SU-DHL-6 (cell line): ENCODE measurements around the gene BTBD9.

Source experiments
- H2AFZ ChIP-seq: fragments of 200-600 bp; sonication (generic); 2 replicates; pipeline ENCODE4 v1.6.1; 2014; ENCODE audit warnings: low read depth, mild to moderate bottlenecking, moderate library complexity, mixed read lengths, antibody characterized with exemption, low read length; ENCODE audit not compliant: severe bottlenecking
- H3F3A ChIP-seq: fragments of 200-600 bp; shearing (Covaris generic); 2 replicates; pipeline ENCODE4 v1.6.0; 2016; ENCODE audit warnings: antibody characterized with exemption, mild to moderate bottlenecking; ENCODE audit not compliant: insufficient read depth
- H3K27ac ChIP-seq: fragments of 200-600 bp; sonication (generic); 2 replicates; pipeline ENCODE4 v1.5.1; 2016; ENCODE audit warnings: low read depth, mild to moderate bottlenecking, low read length, moderate library complexity, mixed read lengths
- H3K27me3 ChIP-seq: fragments of 200-600 bp; sonication (generic), shearing (Covaris generic); 2 replicates; pipeline ENCODE4 v1.6.0; 2014; ENCODE audit warnings: mild to moderate bottlenecking, low read length
- H3K36me3 ChIP-seq: fragments of 200-600 bp; sonication (generic); 2 replicates; pipeline ENCODE4 v1.6.1; 2014; ENCODE audit warnings: mild to moderate bottlenecking, low read length, mixed read lengths
- H3K4me2 ChIP-seq: fragments of 300-600, 200-600 bp; shearing (Covaris generic), sonication (generic); 2 replicates; pipeline ENCODE4 v1.6.0; 2014; ENCODE audit warnings: low read length, low read depth, mild to moderate bottlenecking; ENCODE audit not compliant: poor library complexity, severe bottlenecking
- H3K4me3 ChIP-seq: fragments of 200-600 bp; sonication (generic); 2 replicates; pipeline ENCODE4 v1.5.1; 2014; ENCODE audit warnings: antibody characterized with exemption, low read length, mild to moderate bottlenecking, mixed read lengths; ENCODE audit not compliant: insufficient read depth, poor library complexity, severe bottlenecking
- H3K79me2 ChIP-seq: fragments of 200-600 bp; sonication (generic); 2 replicates; pipeline ENCODE4 v1.6.1; 2014; ENCODE audit warnings: mild to moderate bottlenecking, low read length, moderate library complexity; ENCODE audit not compliant: insufficient read depth
- H3K9ac ChIP-seq: fragments of 200-600 bp; sonication (generic); 2 replicates; pipeline ENCODE4 v1.7.0; 2014; ENCODE audit warnings: mild to moderate bottlenecking, low read length
- H3K9me2 ChIP-seq: fragments of 200-600 bp; sonication (generic); replicated peaks from 2 replicates; pipeline ENCODE4 v1.6.1; 2014; ENCODE audit warnings: low read length; ENCODE audit not compliant: insufficient read depth
- H3K9me3 ChIP-seq: fragments of 200-600 bp; sonication (generic); 2 replicates; pipeline ENCODE4 v1.6.1; 2014; ENCODE audit warnings: low read length, mixed read lengths; ENCODE audit not compliant: insufficient read depth
- H4K20me1 ChIP-seq: fragments of 200-600 bp; sonication (generic); 2 replicates; pipeline ENCODE4 v1.6.1; 2014; ENCODE audit warnings: low read depth, mild to moderate bottlenecking, antibody characterized with exemption, low read length, moderate library complexity, mixed read lengths
- CTCF ChIP-seq: fragments of 200-600 bp; sonication (generic); IDR thresholded peaks from one replicate; pipeline ENCODE4 v1.5.1; 2017; ENCODE audit warnings: antibody characterized with exemption, mild to moderate bottlenecking, low read length, moderate library complexity; ENCODE audit not compliant: insufficient read depth, poor library complexity, severe bottlenecking
- EZH2phosphoT487 ChIP-seq: fragments of 200-600 bp; sonication (generic), shearing (Covaris generic); conservative IDR thresholded peaks from 2 replicates; pipeline ENCODE4 v1.6.1; 2018; ENCODE audit warnings: mild to moderate bottlenecking, antibody characterized with exemption, low read length, moderate library complexity, mixed read lengths

Gene BTBD9

DNA sequence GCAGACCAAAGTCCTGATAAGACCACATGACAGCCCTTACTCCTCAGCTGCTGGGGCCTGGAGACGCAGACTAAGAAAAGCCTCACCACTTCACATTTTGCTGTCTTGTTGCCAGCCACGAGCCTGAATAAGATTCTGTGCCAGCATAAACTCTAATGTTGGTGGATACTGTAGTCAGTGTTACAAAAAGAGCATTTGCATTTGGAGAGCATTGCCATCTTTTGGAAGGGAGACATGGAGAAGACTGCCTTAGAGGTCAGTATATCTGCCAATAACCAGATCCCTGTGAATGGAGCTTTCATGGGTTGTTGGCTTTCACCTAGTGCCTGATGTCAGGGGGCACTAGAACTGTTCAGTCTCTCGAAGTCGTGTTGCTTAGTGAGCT lies 505.0 kb downstream of the BTBD9 start:
- H3F3A ChIP-seq, result no peaks in the 10 kb centered on the region
- H2AFZ ChIP-seq, result no peak overlapping the region
- no peaks in the 10 kb centered on the region for H3K79me2 ChIP-seq
- no peak overlapping the region for H3K9ac ChIP-seq
- no peaks in the 10 kb centered on the region for H3K36me3 ChIP-seq
- no peaks in the 10 kb centered on the region for H3K9me3 ChIP-seq
- H3K27me3 ChIP-seq, result no peaks in the 10 kb centered on the region
- no peak for TF ChIP-seq EZH2phosphoT487
- no peak for TF ChIP-seq CTCF
- H3K4me2 ChIP-seq, result no peak overlapping the region
- no peak overlapping the region for H3K27ac ChIP-seq
- H4K20me1 ChIP-seq, result no peaks in the 10 kb centered on the region
- H3K4me3 ChIP-seq, result no peak overlapping the region
- H3K9me2 ChIP-seq, result no peaks in the 10 kb centered on the region

DNA sequence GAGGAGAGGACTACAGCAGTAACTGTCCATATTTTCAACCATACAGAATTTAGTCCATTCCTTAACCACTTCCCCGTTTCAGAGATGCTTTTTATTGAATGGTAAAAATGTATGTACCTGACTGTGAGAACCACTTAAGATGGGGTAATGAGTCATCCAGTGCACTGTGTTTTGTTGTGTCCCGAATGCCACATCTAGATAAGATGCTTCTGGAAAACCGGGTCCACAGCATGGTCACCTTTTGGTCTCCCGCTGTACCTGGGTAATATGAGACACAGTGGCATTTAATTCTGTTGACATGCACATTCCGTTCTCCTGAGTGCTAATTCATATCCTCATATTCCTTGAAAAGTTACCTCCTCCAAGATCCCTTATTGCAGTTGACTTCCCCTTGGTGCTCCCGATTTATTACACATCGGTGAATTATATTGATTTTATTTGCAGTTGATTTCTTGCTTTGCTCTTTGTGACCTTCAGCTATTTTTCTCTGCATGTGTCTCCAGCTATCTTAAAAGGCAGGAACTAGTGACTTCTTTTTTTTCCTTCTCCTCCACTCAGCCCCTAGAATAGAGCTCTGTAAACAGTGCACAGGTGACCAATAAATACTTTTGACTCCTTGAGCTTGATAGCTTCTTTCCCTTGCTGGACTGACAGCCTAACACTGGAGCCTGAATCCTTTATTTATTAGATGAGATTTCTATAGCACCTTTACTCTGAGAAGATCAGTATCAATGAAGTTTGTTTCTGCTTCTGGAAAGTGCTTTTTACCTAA lies 505.6 kb downstream of the BTBD9 start:
- H3K4me3 ChIP-seq, result no peak overlapping the region
- H3K9me3 ChIP-seq, result no peaks in the 10 kb centered on the region
- H3K27me3 ChIP-seq, result no peaks in the 10 kb centered on the region
- no peak overlapping the region for H3K4me2 ChIP-seq
- no peaks in the 10 kb centered on the region for H3K79me2 ChIP-seq
- no peak for TF ChIP-seq CTCF
- TF ChIP-seq EZH2phosphoT487, result no peak
- H3K36me3 ChIP-seq, result no peaks in the 10 kb centered on the region
- H3F3A ChIP-seq, result no peaks in the 10 kb centered on the region
- no peaks in the 10 kb centered on the region for H4K20me1 ChIP-seq
- H2AFZ ChIP-seq, result no peak overlapping the region
- H3K9me2 ChIP-seq, result no peaks in the 10 kb centered on the region
- no peak overlapping the region for H3K9ac ChIP-seq
- no peak overlapping the region for H3K27ac ChIP-seq

DNA sequence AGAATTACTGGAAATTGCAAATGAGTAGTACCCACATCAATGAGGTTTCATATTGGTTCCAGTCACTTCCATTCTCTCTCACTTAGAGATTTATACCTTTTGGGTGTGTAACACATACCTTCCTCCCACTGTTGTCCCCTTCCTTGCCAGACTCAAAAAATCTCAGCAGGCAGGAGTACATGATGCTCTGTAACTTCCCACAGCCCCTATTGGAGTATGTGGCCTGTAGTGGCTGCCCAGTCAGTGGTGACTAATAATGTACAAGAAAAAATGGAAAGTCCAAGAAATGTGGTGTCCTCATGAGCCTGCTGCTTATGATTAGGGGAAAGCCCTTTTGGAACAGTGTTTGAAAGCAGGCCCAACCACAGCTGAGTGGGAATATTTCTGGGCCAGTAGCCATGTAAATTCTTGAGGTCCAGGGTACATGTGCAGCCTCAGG lies 508.2 kb downstream of the BTBD9 start:
- Histone ChIP-seq H3K27ac (no peak overlapping the region), H3K4me2 (no peak overlapping the region), H3K9me2 (no peaks in the 10 kb centered on the region), H3F3A (no peaks in the 10 kb centered on the region), H4K20me1 (no peaks in the 10 kb centered on the region), H3K79me2 (no peaks in the 10 kb centered on the region), H3K27me3 (no peaks in the 10 kb centered on the region), H3K9ac (no peak overlapping the region), H3K9me3 (no peaks in the 10 kb centered on the region), H3K4me3 (no peak overlapping the region), H3K36me3 (no peaks in the 10 kb centered on the region), H2AFZ (no peak overlapping the region)
- TF ChIP-seq EZH2phosphoT487 (no peak), CTCF (no peak)
